Neural cell (in vitro differentiated cells): ENCODE results near the gene SMOC1. TPM values are rescaled to one million over a fixed set of nuclear protein-coding genes. Genes with fewer than 3 reads are reported as not detected.
A peak's percentile ranks its signal among the peaks of the same experiment; 100 is the strongest.

Experiments
- H2AFZ ChIP-seq: fragments of 200-600, 300-800 bp; sonication (generic), shearing (Covaris generic); 2 replicates; pipeline ENCODE4 v1.6.0; 2014; ENCODE audit warnings: low read depth, mild to moderate bottlenecking, antibody characterized with exemption, low read length, moderate library complexity
- H3F3A ChIP-seq: fragments of 200-600 bp; shearing (Covaris generic); 2 replicates; pipeline ENCODE4 v1.6.1; 2016; ENCODE audit warnings: mild to moderate bottlenecking, moderate library complexity, mixed read lengths, antibody characterized with exemption, low read length; ENCODE audit not compliant: insufficient read depth, poor library complexity, severe bottlenecking
- H3K27ac ChIP-seq: fragments of 200-600, 300-800 bp; sonication (generic), shearing (Covaris generic); 2 replicates; pipeline ENCODE4 v1.5.1; 2014; ENCODE audit warnings: mild to moderate bottlenecking, low read length, moderate library complexity
- H3K27me3 ChIP-seq: fragments of 300-800, 200-600 bp; sonication (generic), shearing (Covaris generic); 2 replicates; pipeline ENCODE4 v1.6.0; 2014; ENCODE audit warnings: mild to moderate bottlenecking, low read depth, low read length, moderate library complexity; ENCODE audit not compliant: insufficient read depth
- H3K36me3 ChIP-seq: fragments of 300-800, 200-600 bp; sonication (generic), shearing (Covaris generic); 2 replicates; pipeline ENCODE4 v1.5.1; 2014; ENCODE audit warnings: mild to moderate bottlenecking, antibody characterized with exemption, low read length, moderate library complexity; ENCODE audit not compliant: insufficient read depth
- H3K4me2 ChIP-seq: fragments of 300-800, 200-600 bp; sonication (generic), shearing (Covaris generic); 2 replicates; pipeline ENCODE4 v1.6.0; 2014; ENCODE audit warnings: mild to moderate bottlenecking, low read length
- H3K4me3 ChIP-seq: fragments of 300-800, 200-600 bp; sonication (generic), shearing (Covaris generic); 2 replicates; pipeline ENCODE4 v1.5.1; 2014; ENCODE audit warnings: mild to moderate bottlenecking, low read length, moderate library complexity
- H3K79me2 ChIP-seq: fragments of 200-600 bp; shearing (Covaris generic); replicated peaks from 2 replicates; pipeline ENCODE4 v1.6.0; 2014; ENCODE audit warnings: mild to moderate bottlenecking, low read length, moderate library complexity; ENCODE audit not compliant: insufficient read depth
- H3K9ac ChIP-seq: fragments of 300-800, 200-600 bp; sonication (generic), shearing (Covaris generic); 2 replicates; pipeline ENCODE4 v1.6.1; 2016; ENCODE audit warnings: mild to moderate bottlenecking, low read length, mixed read lengths
- H3K9me2 ChIP-seq: fragments of 200-600 bp; shearing (Covaris generic); 2 replicates; pipeline ENCODE4 v1.6.1; 2016; ENCODE audit warnings: mild to moderate bottlenecking, low read length, mixed read lengths; ENCODE audit not compliant: insufficient read depth
- H3K9me3 ChIP-seq: fragments of 200-600, 300-800 bp; sonication (generic), shearing (Covaris generic); 2 replicates; pipeline ENCODE4 v1.6.1; 2016; ENCODE audit warnings: mild to moderate bottlenecking, mixed run types, low read length, moderate library complexity, mixed read lengths
- H4K20me1 ChIP-seq: fragments of 200-600 bp; shearing (Covaris generic); 2 replicates; pipeline ENCODE4 v1.6.1; 2016; ENCODE audit warnings: mild to moderate bottlenecking, mixed run types; ENCODE audit not compliant: insufficient read depth
- CTCF ChIP-seq: fragments of 450-650 bp; IDR thresholded peaks from 2 replicates; pipeline ENCODE4 v1.5.1; 2014; ENCODE audit warnings: antibody characterized with exemption, mild to moderate bottlenecking, moderate library complexity; ENCODE audit not compliant: poor library complexity, severe bottlenecking
- EP300 ChIP-seq: fragments of 450-650 bp; conservative IDR thresholded peaks from 2 replicates; pipeline ENCODE4 v1.6.1; 2014; ENCODE audit warnings: antibody characterized with exemption, mild to moderate bottlenecking, moderate library complexity; ENCODE audit not compliant: poor library complexity, severe bottlenecking
- EZH2 ChIP-seq: fragments of 200-600, 300-800 bp; shearing (Covaris generic), sonication (generic); IDR thresholded peaks from 2 replicates; pipeline ENCODE4 v1.6.1; 2014; ENCODE audit warnings: antibody characterized with exemption, low read length, borderline replicate concordance, mild to moderate bottlenecking; ENCODE audit not compliant: insufficient read depth, poor library complexity, severe bottlenecking
- MXI1 ChIP-seq: fragments of 450-650 bp; conservative IDR thresholded peaks from 2 replicates; pipeline ENCODE4 v1.6.1; 2014; ENCODE audit warnings: antibody characterized with exemption, mild to moderate bottlenecking; ENCODE audit not compliant: poor library complexity, severe bottlenecking
- POLR2AphosphoS5 ChIP-seq: IDR thresholded peaks from 2 replicates; pipeline ENCODE4 v1.6.1; 2012
- RAD21 ChIP-seq: fragments of 450-650 bp; conservative IDR thresholded peaks from 2 replicates; pipeline ENCODE4 v1.6.1; 2014; ENCODE audit warnings: antibody characterized with exemption, mild to moderate bottlenecking, moderate library complexity
- REST ChIP-seq: IDR thresholded peaks from 2 replicates; pipeline ENCODE4 v1.6.1; 2012; ENCODE audit warnings: borderline replicate concordance
- SMC3 ChIP-seq: fragments of 450-650 bp; conservative IDR thresholded peaks from 2 replicates; pipeline ENCODE4 v1.6.1; 2014; ENCODE audit warnings: antibody characterized with exemption, mild to moderate bottlenecking, moderate library complexity; ENCODE audit not compliant: poor library complexity
- TAF1 ChIP-seq: IDR thresholded peaks from 2 replicates; pipeline ENCODE4 v1.6.1; 2012; ENCODE audit warnings: low read depth
- polyA plus RNA-seq: library from polyadenylated mRNA; depleted of rRNA; stranded (reverse); fragments of >200 nt; gene quantifications from 2 replicates; pipeline ENCODE4 v1.2.3, GENCODE V29; 2014

SMOC1 gene
- polyA plus RNA-seq, 1 donor from 2014 or later = 8.7 TPM

DNA sequence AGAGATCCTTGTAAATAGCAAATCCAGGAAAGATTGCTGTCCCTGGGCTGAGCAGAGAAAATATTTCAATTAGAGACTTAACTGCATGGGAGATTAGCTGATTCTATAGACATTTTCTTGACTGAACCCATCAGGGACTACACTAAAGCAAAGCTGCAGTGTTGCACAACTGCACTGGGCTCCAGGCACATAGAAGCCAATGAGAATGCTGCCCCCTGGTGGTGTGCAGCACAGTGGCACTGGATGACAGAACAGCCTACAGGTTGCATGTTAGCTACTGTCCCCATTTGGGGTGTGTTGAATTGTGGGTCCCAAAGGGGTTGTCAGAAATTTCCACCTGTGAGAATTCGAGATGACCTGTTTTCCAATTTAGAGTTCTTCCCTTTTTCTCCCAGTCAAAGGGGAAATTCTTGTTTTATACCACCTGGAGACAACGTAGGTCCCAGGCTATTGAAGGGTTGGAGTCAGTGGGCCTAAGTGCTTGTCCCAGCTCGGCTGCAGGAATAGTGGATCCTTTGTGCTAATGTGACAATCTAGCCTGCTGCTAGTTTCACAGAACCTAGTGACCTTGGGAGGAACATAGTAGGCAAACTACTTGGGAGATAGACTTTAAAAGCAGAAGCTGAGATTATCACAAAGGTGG is 194.8 kb downstream of the SMOC1 start:
- no peaks in the 10 kb centered on the region for H3K9me3 ChIP-seq
- H3K4me2 ChIP-seq = no peak overlapping the region
- no peak overlapping the region for H3K9ac ChIP-seq
- TF ChIP-seq POLR2AphosphoS5 (no peak), TAF1 (no peak), EP300 (no peak), CTCF (peak; percentile 78), RAD21 (peak; percentile 74), MXI1 (no peak), SMC3 (peak; percentile 83), REST (no peak), EZH2 (no peak)
- no peak overlapping the region for H3K4me3 ChIP-seq
- H3K9me2 ChIP-seq = no peaks in the 10 kb centered on the region
- no peaks in the 10 kb centered on the region for H3F3A ChIP-seq
- H2AFZ ChIP-seq = no peak overlapping the region
- no peaks in the 10 kb centered on the region for H4K20me1 ChIP-seq
- H3K79me2 ChIP-seq = no peaks in the 10 kb centered on the region
- no peak overlapping the region for H3K27ac ChIP-seq
- no peaks in the 10 kb centered on the region for H3K27me3 ChIP-seq
- H3K36me3 ChIP-seq = no peaks in the 10 kb centered on the region

- H3K36me3 ChIP-seq = no peaks in the 10 kb centered on the region
- no peaks in the 10 kb centered on the region for H3K79me2 ChIP-seq
- H3K9ac ChIP-seq = no peak overlapping the region
- no peak overlapping the region for H3K4me3 ChIP-seq
- no peaks in the 10 kb centered on the region for H3K27me3 ChIP-seq
- no peaks in the 10 kb centered on the region for H3K9me2 ChIP-seq
- no peak overlapping the region for H3K27ac ChIP-seq
- H2AFZ ChIP-seq = no peak overlapping the region
- TF ChIP-seq EZH2 (no peak), CTCF (no peak), MXI1 (no peak), RAD21 (no peak)
- no peak overlapping the region for H3K4me2 ChIP-seq
- no peaks in the 10 kb centered on the region for H4K20me1 ChIP-seq
- no peaks in the 10 kb centered on the region for H3K9me3 ChIP-seq
- H3F3A ChIP-seq = no peaks in the 10 kb centered on the region
Observed at GRCh38 chr14:70077005-70077404, 197.8 kb downstream of the SMOC1 start.
